OCI-LY7 (cell line): ENCODE measurements around the gene HSPH1.

Experiments used
- EZH2phosphoT487 ChIP-seq: fragments of 200-600 bp; sonication (generic); IDR thresholded peaks from 2 replicates; pipeline ENCODE4 v1.6.1; 2018; ENCODE audit warnings: low read depth, borderline replicate concordance, mild to moderate bottlenecking, mixed run types, antibody characterized with exemption, low read length, moderate library complexity, mixed read lengths
- TF ChIP-seq, protein P1 (sequence below): fragments of 200-600 bp; sonication (generic); conservative IDR thresholded peaks from 2 replicates; pipeline ENCODE4 v1.5.1; 2014; ENCODE audit warnings: mild to moderate bottlenecking, antibody characterized with exemption, low read length, moderate library complexity, mixed read lengths

DNA sequence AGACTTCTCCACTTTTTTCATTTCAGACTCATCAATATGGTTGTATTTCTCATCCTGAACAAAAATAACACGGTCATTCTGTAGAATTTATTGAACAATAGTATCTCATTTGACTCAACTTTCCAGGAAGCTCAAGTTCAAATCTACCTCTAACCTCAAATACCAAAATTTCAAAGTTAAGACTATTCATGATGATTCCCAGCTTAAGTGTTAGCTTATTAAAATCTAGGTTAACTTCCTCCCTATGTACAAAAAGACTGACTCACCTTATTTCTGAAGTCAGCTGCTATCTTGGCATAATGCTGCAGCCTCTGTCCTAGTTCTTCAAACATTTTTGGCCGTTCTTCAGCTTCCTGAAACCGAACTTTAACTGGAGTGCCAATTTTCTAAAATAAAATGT, 23.2 kb downstream of the HSPH1 start:
- TF ChIP-seq, protein P1, sequence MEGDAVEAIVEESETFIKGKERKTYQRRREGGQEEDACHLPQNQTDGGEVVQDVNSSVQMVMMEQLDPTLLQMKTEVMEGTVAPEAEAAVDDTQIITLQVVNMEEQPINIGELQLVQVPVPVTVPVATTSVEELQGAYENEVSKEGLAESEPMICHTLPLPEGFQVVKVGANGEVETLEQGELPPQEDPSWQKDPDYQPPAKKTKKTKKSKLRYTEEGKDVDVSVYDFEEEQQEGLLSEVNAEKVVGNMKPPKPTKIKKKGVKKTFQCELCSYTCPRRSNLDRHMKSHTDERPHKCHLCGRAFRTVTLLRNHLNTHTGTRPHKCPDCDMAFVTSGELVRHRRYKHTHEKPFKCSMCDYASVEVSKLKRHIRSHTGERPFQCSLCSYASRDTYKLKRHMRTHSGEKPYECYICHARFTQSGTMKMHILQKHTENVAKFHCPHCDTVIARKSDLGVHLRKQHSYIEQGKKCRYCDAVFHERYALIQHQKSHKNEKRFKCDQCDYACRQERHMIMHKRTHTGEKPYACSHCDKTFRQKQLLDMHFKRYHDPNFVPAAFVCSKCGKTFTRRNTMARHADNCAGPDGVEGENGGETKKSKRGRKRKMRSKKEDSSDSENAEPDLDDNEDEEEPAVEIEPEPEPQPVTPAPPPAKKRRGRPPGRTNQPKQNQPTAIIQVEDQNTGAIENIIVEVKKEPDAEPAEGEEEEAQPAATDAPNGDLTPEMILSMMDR = no peak
- no peak for TF ChIP-seq EZH2phosphoT487
